H1 (cell line): ENCODE data around the gene FAM83G.

Experiments
- EZH2 ChIP-seq: fragments of 200-600 bp; sonication (generic); IDR thresholded peaks from 2 replicates; pipeline ENCODE4 v1.7.1; 2012; ENCODE audit warnings: low read depth, mild to moderate bottlenecking, moderate library complexity, low read length, inconsistent platforms; ENCODE audit not compliant: severe bottlenecking
- RFX5 ChIP-seq: IDR thresholded peaks from 2 replicates; pipeline ENCODE4 v1.6.1; 2011; ENCODE audit warnings: low read depth, low read length, improper control_type of control experiment, borderline replicate concordance

- no peak for TF ChIP-seq RFX5
- no peak for TF ChIP-seq EZH2
Observed at GRCh38 chr17:18990331-18990730, 14.2 kb downstream of the FAM83G start.
